ENCODE measurements around the gene DTNA. TPM values are rescaled to one million over a fixed set of nuclear protein-coding genes. Genes with fewer than 3 reads are reported as not detected.

Gene DTNA
- total RNA-seq, 2 experiments from 2014 or later = not detected

GRCh38 chr18:34840256-34840826 is 130.2 kb downstream of the DTNA start:
- ATAC-seq = no peak
- H3K36me3 Mint-ChIP-seq = peaks cover under 1% of the 10 kb centered on the region
- H3K27ac Mint-ChIP-seq = no peak overlapping the region
- DNase-seq = no peak
- CTCF ChIA-PET = no interaction called here
- peaks cover 2% of the 10 kb centered on the region for H3K4me1 Mint-ChIP-seq
- no peaks in the 10 kb centered on the region for H3K9me3 Mint-ChIP-seq (ENCODE audit: low read depth)
- peaks cover 10% of the 10 kb centered on the region for H3K27me3 Mint-ChIP-seq
- H3K4me3 Mint-ChIP-seq = no peak overlapping the region

- CTCF ChIA-PET = interaction anchor here (1.6 kb wide), 1 partner anchor 164 kb away, joined by 3 read pairs; no protein-coding TSS in a partner anchor
- no peak for DNase-seq
- no peaks in the 10 kb centered on the region for H3K9me3 Mint-ChIP-seq (ENCODE audit: low read depth)
- H3K27me3 Mint-ChIP-seq = peaks cover 15% of the 10 kb centered on the region
- H3K36me3 Mint-ChIP-seq = no peaks in the 10 kb centered on the region
- ATAC-seq = no peak
- no peak overlapping the region for H3K4me3 Mint-ChIP-seq
- no peaks in the 10 kb centered on the region for H3K4me1 Mint-ChIP-seq
- H3K27ac Mint-ChIP-seq = no peak overlapping the region
Observed at GRCh38 chr18:34841891-34842290, 131.8 kb downstream of the DTNA start.

- ATAC-seq (no peak), DNase-seq (no peak)
- Mint-ChIP-seq H3K27me3 (peaks cover 26% of the 10 kb centered on the region), H3K9me3 (ENCODE audit: low read depth) (no peaks in the 10 kb centered on the region), H3K27ac (no peak overlapping the region), H3K4me3 (no peak overlapping the region), H3K4me1 (no peaks in the 10 kb centered on the region), H3K36me3 (no peaks in the 10 kb centered on the region)
- CTCF ChIA-PET = no interaction called here
Observed at GRCh38 chr18:34844072-34844471, 134.0 kb downstream of the DTNA start.

- DNase-seq = no peak
- Mint-ChIP-seq H3K36me3 (no peaks in the 10 kb centered on the region), H3K4me1 (no peaks in the 10 kb centered on the region), H3K4me3 (no peak overlapping the region), H3K27me3 (peaks cover 33% of the 10 kb centered on the region), H3K9me3 (ENCODE audit: low read depth) (no peaks in the 10 kb centered on the region), H3K27ac (no peak overlapping the region)
- ATAC-seq = no peak
- CTCF ChIA-PET = no interaction called here
Observed at GRCh38 chr18:34844732-34845459, 134.8 kb downstream of the DTNA start.

- Mint-ChIP-seq H3K27ac (no peak overlapping the region), H3K27me3 (peaks cover 38% of the 10 kb centered on the region)
- CTCF ChIA-PET = no interaction called here
Observed at GRCh38 chr18:34847408-34847807, 137.3 kb downstream of the DTNA start.

GRCh38 chr18:34848156-34848555 is 138.1 kb downstream of the DTNA start:
- CTCF ChIA-PET = no interaction called here
- Mint-ChIP-seq H3K9me3 (ENCODE audit: low read depth) (no peaks in the 10 kb centered on the region), H3K27ac (no peak overlapping the region), H3K36me3 (no peaks in the 10 kb centered on the region), H3K4me1 (no peaks in the 10 kb centered on the region), H3K27me3 (peaks cover 43% of the 10 kb centered on the region), H3K4me3 (no peak overlapping the region)
- DNase-seq = no peak
- no peak for ATAC-seq

More at GRCh38 chr18:34847408-34847807, 137.3 kb downstream of the DTNA start:
- H3K36me3 Mint-ChIP-seq = no peaks in the 10 kb centered on the region
- DNase-seq = no peak
- no peak for ATAC-seq
- no peak overlapping the region for H3K4me3 Mint-ChIP-seq
- H3K9me3 Mint-ChIP-seq (ENCODE audit: low read depth) = no peaks in the 10 kb centered on the region
- no peaks in the 10 kb centered on the region for H3K4me1 Mint-ChIP-seq

GRCh38 chr18:34848695-34849094 is 138.6 kb downstream of the DTNA start:
- ATAC-seq (no peak), DNase-seq (no peak)
- H3K27ac Mint-ChIP-seq = no peak overlapping the region
- CTCF ChIA-PET = no interaction called here
- H3K4me3 Mint-ChIP-seq = no peak overlapping the region
- no peaks in the 10 kb centered on the region for H3K9me3 Mint-ChIP-seq (ENCODE audit: low read depth)
- H3K36me3 Mint-ChIP-seq = no peaks in the 10 kb centered on the region
- no peaks in the 10 kb centered on the region for H3K4me1 Mint-ChIP-seq
- peaks cover 44% of the 10 kb centered on the region for H3K27me3 Mint-ChIP-seq

GRCh38 chr18:34857320-34857719 is 147.2 kb downstream of the DTNA start:
- CTCF ChIA-PET = no interaction called here

GRCh38 chr18:34858188-34858587 is 148.1 kb downstream of the DTNA start:
- no peaks in the 10 kb centered on the region for H3K9me3 Mint-ChIP-seq (ENCODE audit: low read depth)
- CTCF ChIA-PET = no interaction called here
- H3K36me3 Mint-ChIP-seq = peaks cover 5% of the 10 kb centered on the region
- H3K27me3 Mint-ChIP-seq = peaks cover 62% of the 10 kb centered on the region
- H3K27ac Mint-ChIP-seq = no peak overlapping the region
- peaks cover 7% of the 10 kb centered on the region for H3K4me1 Mint-ChIP-seq
- ATAC-seq = no peak
- no peak for DNase-seq
- H3K4me3 Mint-ChIP-seq = no peak overlapping the region

More at GRCh38 chr18:34857320-34857719, 147.2 kb downstream of the DTNA start:
- Mint-ChIP-seq H3K27ac (no peak overlapping the region), H3K4me1 (peaks cover 7% of the 10 kb centered on the region), H3K27me3 (peaks cover 67% of the 10 kb centered on the region), H3K36me3 (peaks cover 5% of the 10 kb centered on the region), H3K9me3 (ENCODE audit: low read depth) (no peaks in the 10 kb centered on the region), H3K4me3 (no peak overlapping the region)
- ATAC-seq = no peak
- DNase-seq = no peak

- no peak for DNase-seq
- H3K27ac Mint-ChIP-seq = no peak overlapping the region
- CTCF ChIA-PET = no interaction called here
Observed at GRCh38 chr18:34859496-34859895, 149.4 kb downstream of the DTNA start.

GRCh38 chr18:34862561-34862960 is 152.5 kb downstream of the DTNA start:
- H3K9me3 Mint-ChIP-seq (ENCODE audit: low read depth) = no peaks in the 10 kb centered on the region
- ATAC-seq (no peak), DNase-seq (no peak)
- peaks cover 45% of the 10 kb centered on the region for H3K27me3 Mint-ChIP-seq
- CTCF ChIA-PET = no interaction called here
- no peak overlapping the region for H3K4me3 Mint-ChIP-seq
- H3K4me1 Mint-ChIP-seq = peaks cover 27% of the 10 kb centered on the region
- peaks cover 7% of the 10 kb centered on the region for H3K36me3 Mint-ChIP-seq
- no peak overlapping the region for H3K27ac Mint-ChIP-seq

More at GRCh38 chr18:34859496-34859895, 149.4 kb downstream of the DTNA start:
- H3K27me3 Mint-ChIP-seq = peaks cover 61% of the 10 kb centered on the region
- H3K36me3 Mint-ChIP-seq = peaks cover 5% of the 10 kb centered on the region
- ATAC-seq = no peak
- no peak overlapping the region for H3K4me3 Mint-ChIP-seq
- H3K9me3 Mint-ChIP-seq (ENCODE audit: low read depth) = no peaks in the 10 kb centered on the region
- H3K4me1 Mint-ChIP-seq = peaks cover 7% of the 10 kb centered on the region

- CTCF ChIA-PET = interaction anchor here (1.1 kb wide), 1 partner anchor 367 kb away, joined by 3 read pairs; no protein-coding TSS in a partner anchor
- ATAC-seq = no peak
- no peak for DNase-seq
- Mint-ChIP-seq H3K27me3 (peaks cover 33% of the 10 kb centered on the region), H3K4me1 (peaks cover 27% of the 10 kb centered on the region), H3K36me3 (peaks cover 5% of the 10 kb centered on the region), H3K27ac (no peak overlapping the region), H3K9me3 (ENCODE audit: low read depth) (no peaks in the 10 kb centered on the region), H3K4me3 (no peak overlapping the region)
Observed at GRCh38 chr18:34863702-34864101, 153.6 kb downstream of the DTNA start.

GRCh38 chr18:34864836-34865497 is 154.9 kb downstream of the DTNA start:
- Mint-ChIP-seq H3K4me3 (no peak overlapping the region), H3K27ac (no peak overlapping the region), H3K9me3 (ENCODE audit: low read depth) (no peaks in the 10 kb centered on the region), H3K4me1 (peaks cover 25% of the 10 kb centered on the region), H3K27me3 (peaks cover 28% of the 10 kb centered on the region), H3K36me3 (peaks cover 5% of the 10 kb centered on the region)
- DNase-seq = no peak
- CTCF ChIA-PET = no interaction called here
- no peak for ATAC-seq

- Mint-ChIP-seq H3K27me3 (peaks cover 25% of the 10 kb centered on the region), H3K36me3 (peaks cover 2% of the 10 kb centered on the region), H3K4me3 (no peak overlapping the region), H3K9me3 (ENCODE audit: low read depth) (no peaks in the 10 kb centered on the region), H3K4me1 (peaks cover 26% of the 10 kb centered on the region), H3K27ac (no peak overlapping the region)
- no peak for DNase-seq
- CTCF ChIA-PET = no interaction called here
- ATAC-seq = peak; percentile 55
Observed at GRCh38 chr18:34866310-34866709, 156.2 kb downstream of the DTNA start.
